Common myeloid progenitor, CD34-positive (primary cell): ENCODE results near the gene SLC8A1.

Experiments used
- CTCF ChIA-PET: fragments of 350-600 bp; sonication (Branson Sonifier 250); formaldehyde crosslinking; loops from one replicate; lab custom pipeline; 2021; ENCODE audit warnings: antibody characterized with exemption; lab: Charles Lee
- POLR2A ChIA-PET: fragments of 350-600 bp; sonication (Branson Sonifier 250); formaldehyde crosslinking; loops from one replicate; lab custom pipeline; 2021; ENCODE audit warnings: antibody characterized with exemption; lab: Charles Lee
- DNase-seq, 3 donors: peaks; one replicate each; pipeline versions ENCODE4 v3.0.0 to v3.0.0-alpha.2; 2013
- H3K27ac ChIP-seq, 2 experiments: 1 replicate in 1 of 2; 2 replicates in 1 of 2; pipeline ENCODE4 v1.7.0; 2013; ENCODE audit warnings: inconsistent platforms in 2 of 2, low read length in 2 of 2, mild to moderate bottlenecking in 2 of 2, low read depth in 1 of 2, moderate library complexity in 1 of 2; ENCODE audit not compliant: severe bottlenecking in 2 of 2, insufficient read depth in 1 of 2, poor library complexity in 1 of 2
- H3K27me3 ChIP-seq, 5 experiments: replicated peaks in 2 of 5; 1 replicate in 3 of 5; 2 replicates in 2 of 5; pipeline versions ENCODE4 v1.6.1 to v1.7.0; 2013; ENCODE audit warnings: low read length in 4 of 5, mild to moderate bottlenecking in 2 of 5, moderate library complexity in 2 of 5, inconsistent platforms in 1 of 5; ENCODE audit not compliant: insufficient read depth in 5 of 5, control insufficient read depth in 4 of 5
- H3K36me3 ChIP-seq, 4 experiments: 1 replicate in 2 of 4; 2 replicates in 2 of 4; pipeline versions ENCODE4 v1.6.1 to v1.7.0; 2013; ENCODE audit warnings: low read length in 3 of 4, control low read depth in 1 of 4, mild to moderate bottlenecking in 1 of 4; ENCODE audit not compliant: control insufficient read depth in 4 of 4, insufficient read depth in 4 of 4
- H3K4me1 ChIP-seq, 4 experiments: 1 replicate in 3 of 4; 2 replicates in 1 of 4; pipeline versions ENCODE4 v1.6.1 to v1.7.1; 2013; ENCODE audit warnings: low read length in 3 of 4, mild to moderate bottlenecking in 3 of 4, control low read depth in 1 of 4, inconsistent platforms in 1 of 4, moderate library complexity in 1 of 4; ENCODE audit not compliant: control insufficient read depth in 4 of 4, insufficient read depth in 4 of 4; ENCODE audit errors: control extremely low read depth in 1 of 4
- H3K4me3 ChIP-seq, 7 experiments: 1 replicate in 4 of 7; 2 replicates in 3 of 7; pipeline versions ENCODE4 v1.5.1 to v1.7.0; 2013; ENCODE audit warnings: mild to moderate bottlenecking in 7 of 7, low read length in 6 of 7, moderate library complexity in 6 of 7, inconsistent platforms in 2 of 7, low read depth in 2 of 7, control low read depth in 1 of 7; ENCODE audit not compliant: insufficient read depth in 4 of 7, control insufficient read depth in 1 of 7; ENCODE audit errors: extremely low read depth in 1 of 7
- H3K9me3 ChIP-seq, 5 experiments: 1 replicate in 4 of 5; 2 replicates in 1 of 5; pipeline versions ENCODE4 v1.6.1 to v1.7.1; 2013; ENCODE audit warnings: low read length in 4 of 5, mild to moderate bottlenecking in 2 of 5, inconsistent platforms in 1 of 5, low read depth in 1 of 5, moderate library complexity in 1 of 5; ENCODE audit not compliant: control insufficient read depth in 4 of 5, insufficient read depth in 2 of 5; ENCODE audit errors: control extremely low read depth in 1 of 5
- WGBS: methylation state at CpG from one replicate; pipeline ENCODE4 v1.1.5; 2013; ENCODE audit not compliant: insufficient coverage; 5-methylcytosine and 5-hydroxymethylcytosine counted together

SLC8A1 gene

GRCh38 chr2:40190457-40190856, 261.4 kb downstream of the SLC8A1 start:
- Histone ChIP-seq H3K4me3 (no peak overlapping the region), H3K27ac (no peak overlapping the region), H3K4me1 (no peaks in the 10 kb centered on the region), H3K9me3 (no peaks in the 10 kb centered on the region), H3K27me3 (no peaks in the 10 kb centered on the region), H3K36me3 (no peaks in the 10 kb centered on the region)
- ChIA-PET POLR2A (interaction anchor here (0.7 kb wide), 1 partner anchor 114 kb away, joined by 3 read pairs; no protein-coding TSS in a partner anchor), CTCF (no interaction called here)
- no peak for DNase-seq
- 100% methylated on average over 2 of the region's 5 CpGs for WGBS

- H3K4me3 ChIP-seq, result no peak overlapping the region
- H3K36me3 ChIP-seq, result no peaks in the 10 kb centered on the region
- H3K9me3 ChIP-seq, result no peaks in the 10 kb centered on the region
- POLR2A ChIA-PET, result no interaction called here
- CTCF ChIA-PET, result no interaction called here
- H3K27ac ChIP-seq, result no peak overlapping the region
- H3K4me1 ChIP-seq, result no peaks in the 10 kb centered on the region
- no peak for DNase-seq
- 100% methylated on average over 4 of the region's 5 CpGs for WGBS
- no peaks in the 10 kb centered on the region for H3K27me3 ChIP-seq
Observed at GRCh38 chr2:40189881-40190280, 262.0 kb downstream of the SLC8A1 start.

GRCh38 chr2:40187054-40187453, 264.8 kb downstream of the SLC8A1 start:
- no peak overlapping the region for H3K4me3 ChIP-seq
- H3K9me3 ChIP-seq, result peaks cover 0 to 1% (median 0%) of the 10 kb centered on the region in 5 experiments
- H3K27me3 ChIP-seq, result no peaks in the 10 kb centered on the region
- H3K4me1 ChIP-seq, result no peaks in the 10 kb centered on the region
- DNase-seq, result no peak
- POLR2A ChIA-PET, result no interaction called here
- WGBS, result 98% methylated on average over 4 of the region's 5 CpGs
- H3K27ac ChIP-seq, result no peak overlapping the region
- H3K36me3 ChIP-seq, result no peaks in the 10 kb centered on the region
- CTCF ChIA-PET, result interaction anchor here (0.6 kb wide), 2 partner anchors 57 to 656 kb away, joined by 3 to 4 read pairs; no protein-coding TSS in a partner anchor

GRCh38 chr2:40184551-40184950, 267.3 kb downstream of the SLC8A1 start:
- CTCF ChIA-PET, result no interaction called here
- Histone ChIP-seq H3K36me3 (no peaks in the 10 kb centered on the region), H3K27me3 (no peaks in the 10 kb centered on the region), H3K9me3 (peaks cover 0 to 1% (median 0%) of the 10 kb centered on the region in 5 experiments), H3K4me3 (no peak overlapping the region), H3K4me1 (no peaks in the 10 kb centered on the region), H3K27ac (no peak overlapping the region)
- POLR2A ChIA-PET, result no interaction called here
- WGBS, result 80% methylated on average over 4 of the region's 5 CpGs
- no peak for DNase-seq

GRCh38 chr2:40181855-40182254, 270.0 kb downstream of the SLC8A1 start:
- 94% methylated on average over 2 of the region's 3 CpGs for WGBS
- H3K4me1 ChIP-seq, result no peaks in the 10 kb centered on the region
- H3K36me3 ChIP-seq, result no peaks in the 10 kb centered on the region
- H3K9me3 ChIP-seq, result peaks cover 0 to 1% (median 0%) of the 10 kb centered on the region in 5 experiments
- no peak overlapping the region for H3K27ac ChIP-seq
- ChIA-PET CTCF (interaction anchor here (1.6 kb wide), 1 partner anchor 12 kb away, joined by 3 read pairs; no protein-coding TSS in a partner anchor), POLR2A (no interaction called here)
- no peaks in the 10 kb centered on the region for H3K27me3 ChIP-seq
- no peak for DNase-seq
- no peak overlapping the region for H3K4me3 ChIP-seq

- Histone ChIP-seq H3K27me3 (no peaks in the 10 kb centered on the region), H3K36me3 (no peaks in the 10 kb centered on the region), H3K27ac (no peak overlapping the region), H3K4me1 (no peaks in the 10 kb centered on the region), H3K9me3 (peaks cover 0 to 1% (median 0%) of the 10 kb centered on the region in 5 experiments), H3K4me3 (no peak overlapping the region)
- no peak for DNase-seq
- ChIA-PET POLR2A (no interaction called here), CTCF (no interaction called here)
- WGBS, result 100% methylated on average over 1 of the region's 2 CpGs
Observed at GRCh38 chr2:40179801-40180200, 272.1 kb downstream of the SLC8A1 start.

- Histone ChIP-seq H3K36me3 (no peaks in the 10 kb centered on the region), H3K4me3 (no peak overlapping the region), H3K27me3 (no peaks in the 10 kb centered on the region), H3K27ac (no peak overlapping the region), H3K9me3 (no peaks in the 10 kb centered on the region), H3K4me1 (no peaks in the 10 kb centered on the region)
- peak in 2 of 3 donors; percentile 11 to 13 for DNase-seq
- ChIA-PET CTCF (no interaction called here), POLR2A (no interaction called here)
- WGBS, result 20% methylated on average over 1 of the region's 3 CpGs
Observed at GRCh38 chr2:40178971-40179370, 272.9 kb downstream of the SLC8A1 start.
